Muscle layer of colon (tissue), 2 donors: ENCODE data around the gene LSM12.

ENCODE experiments used
- H3K27ac ChIP-seq: one replicate; pipeline ENCODE4 v1.7.0; 2013; ENCODE audit warnings: low read depth, mild to moderate bottlenecking, low read length, moderate library complexity
- H3K27me3 ChIP-seq, 2 donors: one replicate each; pipeline ENCODE4 v1.7.0; 2013; ENCODE audit warnings: low read length in 2 of 2, mild to moderate bottlenecking in 2 of 2; ENCODE audit not compliant: insufficient read depth in 2 of 2, control insufficient read depth in 1 of 2
- H3K36me3 ChIP-seq: one replicate; pipeline ENCODE4 v1.7.0; 2013; ENCODE audit warnings: mild to moderate bottlenecking, low read length; ENCODE audit not compliant: insufficient read depth
- H3K4me1 ChIP-seq: one replicate; pipeline ENCODE4 v1.7.0; 2013; ENCODE audit warnings: mild to moderate bottlenecking, low read length; ENCODE audit not compliant: insufficient read depth
- H3K4me3 ChIP-seq, 2 donors: one replicate each; pipeline ENCODE4 v1.7.0; 2013; ENCODE audit warnings: low read length in 2 of 2, low read depth in 1 of 2, mild to moderate bottlenecking in 1 of 2, moderate library complexity in 1 of 2
- H3K9ac ChIP-seq: one replicate; pipeline ENCODE4 v1.7.0; 2013; ENCODE audit warnings: low read length
- H3K9me3 ChIP-seq: one replicate; pipeline ENCODE4 v1.7.0; 2013; ENCODE audit warnings: mild to moderate bottlenecking, low read length
- donor health status: abdominal sarcoma.
- donor health status: Adenocarcinoma of cecum.

The LSM12 gene

GRCh38 chr17:44010966-44011647, 55.4 kb downstream of the LSM12 start:
- Histone ChIP-seq H3K36me3 (peaks cover 14% of the 10 kb centered on the region), H3K4me1 (peaks cover 24% of the 10 kb centered on the region), H3K9me3 (no peaks in the 10 kb centered on the region), H3K9ac (no peak overlapping the region), H3K27me3 (peaks cover 0 to 18% of the 10 kb centered on the region in 2 donors), H3K27ac (no peak overlapping the region), H3K4me3 (no peak overlapping the region)

DNA sequence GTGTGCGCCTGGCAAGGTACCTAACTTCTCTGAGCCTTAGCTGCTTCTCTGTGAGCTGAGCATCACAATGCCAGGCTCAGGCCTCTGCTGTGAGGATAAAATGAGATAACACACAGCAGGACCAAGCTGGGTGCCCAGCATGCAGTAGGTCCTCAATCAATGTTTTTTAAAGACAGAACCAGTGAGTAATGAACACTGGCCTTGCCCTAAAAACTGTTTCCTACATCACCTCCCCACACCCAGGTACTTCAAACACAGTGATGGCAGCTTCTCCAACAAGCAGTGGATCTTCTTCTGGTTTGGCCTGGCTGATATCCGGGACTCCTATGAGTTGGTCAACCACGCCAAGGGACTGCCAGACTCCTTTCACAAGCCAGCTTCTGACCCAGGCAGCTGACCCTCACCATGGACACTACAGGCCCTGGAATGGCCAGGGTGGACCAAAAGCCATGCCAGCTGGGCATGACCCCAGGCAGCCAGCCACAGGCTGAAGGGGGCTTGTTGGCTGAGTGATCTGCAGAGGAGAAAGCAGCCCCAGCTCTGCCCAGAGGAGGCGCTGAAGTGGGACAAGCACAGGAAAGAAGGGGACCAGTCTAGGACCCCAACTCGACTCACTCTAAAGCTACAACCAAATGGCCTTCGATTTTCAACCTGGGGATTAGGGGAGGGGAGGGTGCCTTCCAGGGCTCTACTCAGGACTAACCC, 58.1 kb downstream of the LSM12 start:
- peaks cover 14% of the 10 kb centered on the region for H3K36me3 ChIP-seq
- H3K9ac ChIP-seq: no peak overlapping the region
- H3K27ac ChIP-seq: no peak overlapping the region
- H3K4me1 ChIP-seq: peaks cover 24% of the 10 kb centered on the region
- peaks cover 12 to 44% of the 10 kb centered on the region in 2 donors for H3K27me3 ChIP-seq
- no peak overlapping the region for H3K4me3 ChIP-seq
- no peaks in the 10 kb centered on the region for H3K9me3 ChIP-seq

DNA sequence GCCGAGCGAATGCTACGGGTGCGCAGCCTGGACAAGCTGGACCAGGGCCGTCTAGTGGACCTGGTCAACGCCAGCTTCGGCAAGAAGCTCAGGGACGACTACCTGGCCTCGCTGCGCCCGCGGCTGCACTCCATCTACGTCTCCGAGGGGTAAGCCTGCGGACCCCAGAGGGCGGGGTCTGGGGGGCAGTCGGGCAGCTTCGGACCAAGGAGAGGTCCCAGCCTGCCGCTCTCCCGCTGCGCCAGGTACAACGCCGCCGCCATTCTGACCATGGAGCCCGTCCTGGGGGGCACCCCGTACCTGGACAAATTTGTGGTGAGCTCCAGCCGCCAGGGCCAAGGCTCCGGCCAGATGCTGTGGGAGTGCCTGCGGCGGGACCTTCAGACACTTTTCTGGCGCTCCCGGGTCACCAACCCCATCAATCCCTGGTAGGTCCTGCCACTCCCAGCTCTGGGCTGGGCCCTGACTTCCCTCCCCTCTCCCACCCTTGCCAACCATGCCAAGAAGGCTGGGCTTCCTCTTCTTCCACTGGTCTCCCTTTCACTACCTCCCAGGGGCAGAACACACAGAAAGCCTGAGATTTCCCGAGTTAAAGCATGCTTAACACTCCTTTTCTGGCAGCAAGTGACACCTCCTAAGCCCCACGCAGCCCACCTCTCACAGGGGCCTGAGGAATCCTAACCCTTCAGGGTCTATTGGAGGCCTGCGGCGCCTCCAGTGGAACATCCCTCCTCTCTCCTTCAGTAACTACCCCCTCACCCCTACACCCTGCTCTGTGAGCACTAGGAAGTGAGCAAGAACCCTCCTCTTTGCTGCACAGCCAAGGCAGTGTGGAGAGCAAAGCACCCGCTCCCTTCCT, 58.9 kb downstream of the LSM12 start:
- H3K9ac ChIP-seq: no peak overlapping the region
- H3K27ac ChIP-seq: peak overlapping the region; percentile 29
- peak overlapping the region; percentile 38 to 65 for H3K4me3 ChIP-seq
- H3K9me3 ChIP-seq: no peaks in the 10 kb centered on the region
- H3K4me1 ChIP-seq: peaks cover 24% of the 10 kb centered on the region
- H3K27me3 ChIP-seq: peaks cover 12 to 44% of the 10 kb centered on the region in 2 donors
- H3K36me3 ChIP-seq: peaks cover 11% of the 10 kb centered on the region

DNA sequence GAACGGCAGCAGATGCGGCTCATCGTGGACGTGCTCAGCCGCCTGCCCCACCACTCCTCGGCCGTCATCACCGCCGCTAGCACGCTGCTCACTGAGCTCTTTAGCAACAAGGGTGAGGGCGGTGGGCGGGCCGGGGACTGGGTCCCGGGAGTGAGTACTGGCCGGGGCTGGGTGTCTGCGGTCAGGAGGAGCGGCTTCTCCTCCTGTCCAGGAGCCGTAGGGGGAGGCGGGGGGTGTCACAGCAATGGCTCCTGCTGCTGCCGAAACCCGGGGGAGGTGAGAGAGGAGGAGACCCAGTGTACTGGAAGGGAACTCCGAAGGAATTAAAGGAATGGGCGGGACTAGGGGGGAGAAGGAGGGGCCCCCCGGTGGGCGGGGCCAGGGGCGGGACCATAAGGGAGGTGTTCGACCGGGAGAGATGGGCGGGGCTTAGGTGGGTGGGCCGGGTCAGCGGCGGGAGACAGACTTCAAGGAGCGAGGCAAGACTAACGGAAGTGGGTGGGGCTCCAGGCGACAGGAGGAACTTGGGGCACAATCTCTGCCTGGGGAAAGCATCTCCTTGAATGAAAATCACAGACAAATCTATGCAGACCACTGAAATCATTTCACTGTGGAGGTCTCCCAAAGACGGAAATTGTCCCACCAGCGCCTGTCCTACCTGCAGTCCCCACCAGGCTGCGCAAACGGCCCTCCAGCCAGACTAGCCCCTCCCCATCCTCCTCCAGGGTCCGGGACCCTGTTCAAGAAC, 59.7 kb downstream of the LSM12 start:
- H3K27me3 ChIP-seq: peaks cover 12 to 44% of the 10 kb centered on the region in 2 donors
- no peaks in the 10 kb centered on the region for H3K9me3 ChIP-seq
- peaks cover 24% of the 10 kb centered on the region for H3K4me1 ChIP-seq
- H3K9ac ChIP-seq: no peak overlapping the region
- peak overlapping the region; percentile 38 to 65 for H3K4me3 ChIP-seq
- peaks cover 3% of the 10 kb centered on the region for H3K36me3 ChIP-seq
- peak overlapping the region; percentile 29 for H3K27ac ChIP-seq

- no peak overlapping the region for H3K27ac ChIP-seq
These were observed 60.2 kb downstream of the LSM12 start for GRCh38 chr17:44006272-44006597.

DNA sequence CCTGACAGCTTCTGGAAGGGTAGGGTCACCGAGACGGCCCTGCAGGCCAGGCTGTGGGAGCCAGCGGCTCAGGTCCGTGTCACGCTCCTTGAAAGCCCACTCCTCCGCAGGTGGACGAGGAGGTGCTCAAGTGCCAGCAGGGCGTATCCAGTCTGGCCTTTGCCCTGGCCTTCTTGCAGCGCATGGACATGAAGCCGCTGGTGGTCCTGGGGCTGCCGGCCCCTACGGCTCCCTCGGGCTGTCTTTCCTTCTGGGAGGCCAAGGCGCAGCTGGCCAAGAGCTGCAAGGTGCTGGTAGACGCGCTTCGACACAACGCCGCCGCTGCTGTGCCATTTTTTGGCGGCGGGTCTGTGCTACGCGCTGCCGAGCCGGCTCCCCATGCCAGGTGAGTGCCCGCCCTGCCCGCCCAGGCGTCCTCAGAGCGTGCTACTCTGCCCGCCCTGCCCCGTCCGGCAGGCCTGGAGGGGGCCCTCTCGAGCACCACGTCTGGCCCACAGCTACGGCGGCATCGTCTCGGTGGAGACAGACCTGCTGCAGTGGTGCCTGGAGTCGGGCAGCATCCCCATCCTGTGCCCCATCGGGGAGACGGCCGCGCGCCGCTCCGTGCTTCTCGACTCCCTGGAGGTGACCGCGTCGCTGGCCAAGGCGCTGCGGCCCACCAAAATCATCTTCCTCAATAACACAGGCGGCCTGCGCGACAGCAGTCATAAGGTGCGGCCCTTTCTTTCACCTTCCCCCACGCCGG, 60.8 kb downstream of the LSM12 start:
- peaks cover 12 to 44% of the 10 kb centered on the region in 2 donors for H3K27me3 ChIP-seq
- H3K4me3 ChIP-seq: peak overlapping the region; percentile 38 to 65
- H3K9me3 ChIP-seq: no peaks in the 10 kb centered on the region
- H3K9ac ChIP-seq: no peak overlapping the region
- no peak overlapping the region for H3K27ac ChIP-seq
- H3K36me3 ChIP-seq: no peaks in the 10 kb centered on the region
- peaks cover 24% of the 10 kb centered on the region for H3K4me1 ChIP-seq

More at GRCh38 chr17:44006272-44006597, 60.2 kb downstream of the LSM12 start:
- no peaks in the 10 kb centered on the region for H3K9me3 ChIP-seq
- H3K9ac ChIP-seq: no peak overlapping the region
- peaks cover 12 to 44% of the 10 kb centered on the region in 2 donors for H3K27me3 ChIP-seq
- peak overlapping the region; percentile 38 to 65 for H3K4me3 ChIP-seq
- H3K4me1 ChIP-seq: peaks cover 24% of the 10 kb centered on the region
- no peaks in the 10 kb centered on the region for H3K36me3 ChIP-seq

GRCh38 chr17:44004761-44005526, 61.5 kb downstream of the LSM12 start:
- Histone ChIP-seq H3K4me1 (peaks cover 24% of the 10 kb centered on the region), H3K9me3 (no peaks in the 10 kb centered on the region), H3K27me3 (peaks cover 12 to 44% of the 10 kb centered on the region in 2 donors), H3K36me3 (no peaks in the 10 kb centered on the region), H3K27ac (no peak overlapping the region), H3K9ac (no peak overlapping the region), H3K4me3 (no peak overlapping the region)

GRCh38 chr17:44004077-44004760, 62.3 kb downstream of the LSM12 start, which contains the start of gene NAGS:
TSS of gene NAGS (plus strand) at chr17:44004622. CDS start at chr17:44004664, 42 bp downstream.
- no peaks in the 10 kb centered on the region for H3K36me3 ChIP-seq
- H3K9me3 ChIP-seq: no peaks in the 10 kb centered on the region
- no peak within 1 kb of the TSS for H3K27ac ChIP-seq
- H3K9ac ChIP-seq: no peak within 1 kb of the TSS
- no peak within 1 kb of the TSS for H3K4me3 ChIP-seq
- peaks cover 12 to 44% of the 10 kb centered on the region in 2 donors for H3K27me3 ChIP-seq
- peaks cover 24% of the 10 kb centered on the region for H3K4me1 ChIP-seq

- Histone ChIP-seq H3K4me1 (peaks cover 13% of the 10 kb centered on the region), H3K27me3 (peaks cover 12 to 38% of the 10 kb centered on the region in 2 donors), H3K9ac (no peak overlapping the region), H3K9me3 (no peaks in the 10 kb centered on the region), H3K36me3 (no peaks in the 10 kb centered on the region), H3K27ac (no peak overlapping the region), H3K4me3 (no peak overlapping the region)
These were observed 64.2 kb downstream of the LSM12 start for GRCh38 chr17:44002141-44002848.
